Measurements from ENCODE around the gene SH2D2A.

The SH2D2A gene

GRCh38 chr1:156847591-156848460, 31.2 kb upstream of the SH2D2A start:
- DNase-seq: no peak

- DNase-seq: no peak
Measured at GRCh38 chr1:156846643-156847042, 30.0 kb upstream of the SH2D2A start.

GRCh38 chr1:156845953-156846545, 29.4 kb upstream of the SH2D2A start:
- DNase-seq: no peak

- DNase-seq: peak; percentile 66
Measured at GRCh38 chr1:156845055-156845952, 28.7 kb upstream of the SH2D2A start.

- DNase-seq: no peak
Measured at GRCh38 chr1:156844638-156845037, 28.0 kb upstream of the SH2D2A start.

GRCh38 chr1:156844102-156844501, 27.5 kb upstream of the SH2D2A start:
- DNase-seq: no peak

- no peak for DNase-seq
Measured at GRCh38 chr1:156842618-156843300, 26.1 kb upstream of the SH2D2A start.

DNA sequence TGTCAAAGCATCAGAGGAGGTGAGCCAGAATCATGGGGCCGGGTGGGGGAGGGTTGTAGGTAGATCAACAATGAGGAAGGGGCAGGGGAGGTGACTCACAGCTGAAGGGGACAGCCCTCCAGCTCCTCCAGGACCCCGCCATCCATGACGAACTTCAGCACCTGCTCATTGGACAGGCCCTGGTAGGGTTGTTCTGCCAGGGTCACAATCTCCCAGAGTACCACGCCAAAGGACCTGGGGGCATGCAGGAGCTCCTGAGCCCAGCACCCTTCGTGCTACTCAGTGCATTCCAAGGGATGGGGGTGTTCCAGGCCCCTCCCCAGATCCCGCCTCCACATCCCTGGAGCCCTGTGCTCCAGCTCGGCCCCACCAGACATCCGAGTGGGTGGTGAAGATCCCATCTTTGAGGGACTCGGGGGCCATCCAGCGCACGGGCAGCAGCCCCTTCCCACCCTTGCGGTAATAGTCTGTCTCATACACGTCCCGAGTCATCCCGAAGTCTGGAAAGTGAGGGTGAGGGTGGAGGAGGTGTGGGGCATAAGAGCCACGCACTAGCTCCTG, 24.7 kb upstream of the SH2D2A start:
- DNase-seq: no peak

- no peak for DNase-seq
Measured at GRCh38 chr1:156840898-156841279, 24.2 kb upstream of the SH2D2A start.

GRCh38 chr1:156840186-156840897, 23.7 kb upstream of the SH2D2A start:
- no peak for DNase-seq

GRCh38 chr1:156839426-156840109, 22.9 kb upstream of the SH2D2A start:
- DNase-seq: no peak

DNA sequence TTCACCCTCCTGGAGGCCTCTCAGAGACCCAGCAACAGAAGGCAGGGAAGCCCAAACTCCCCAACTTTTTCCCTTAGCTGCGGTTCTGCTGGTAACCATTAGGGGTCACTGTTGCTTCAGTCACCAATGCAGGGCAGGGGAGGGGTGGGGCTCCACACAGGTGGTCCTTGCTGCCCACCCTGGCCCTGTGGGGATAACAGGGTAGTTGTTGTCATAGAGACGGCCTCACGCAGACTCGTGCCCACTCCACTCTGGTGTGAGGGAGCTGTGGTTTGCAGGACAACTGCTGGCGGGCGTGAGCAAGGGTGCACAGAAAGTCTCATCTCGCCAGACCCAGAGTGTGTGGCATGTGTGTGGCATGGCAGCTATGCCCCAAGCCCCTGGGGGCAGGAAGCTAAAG, 22.3 kb upstream of the SH2D2A start:
- peak; percentile 71 for DNase-seq

DNA sequence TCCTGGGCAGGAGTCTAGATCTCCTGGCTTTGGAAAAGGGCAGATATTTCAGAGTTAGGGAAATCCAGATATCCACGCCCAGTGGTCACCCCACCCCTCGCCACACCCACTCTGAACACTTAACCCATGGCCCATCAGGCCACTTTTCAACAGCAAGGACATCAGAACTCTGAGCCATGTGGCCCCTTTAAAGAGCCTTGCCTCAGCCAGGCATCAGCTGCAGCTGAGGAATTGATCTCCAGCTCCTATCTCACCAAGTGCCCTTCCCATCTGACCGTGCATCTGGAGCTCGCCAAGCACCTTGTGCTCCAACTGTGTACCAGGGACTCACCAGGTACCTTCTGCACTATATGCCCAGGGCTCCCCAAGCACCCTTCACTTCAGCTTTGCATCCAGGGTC, 20.2 kb upstream of the SH2D2A start:
- no peak for DNase-seq

DNA sequence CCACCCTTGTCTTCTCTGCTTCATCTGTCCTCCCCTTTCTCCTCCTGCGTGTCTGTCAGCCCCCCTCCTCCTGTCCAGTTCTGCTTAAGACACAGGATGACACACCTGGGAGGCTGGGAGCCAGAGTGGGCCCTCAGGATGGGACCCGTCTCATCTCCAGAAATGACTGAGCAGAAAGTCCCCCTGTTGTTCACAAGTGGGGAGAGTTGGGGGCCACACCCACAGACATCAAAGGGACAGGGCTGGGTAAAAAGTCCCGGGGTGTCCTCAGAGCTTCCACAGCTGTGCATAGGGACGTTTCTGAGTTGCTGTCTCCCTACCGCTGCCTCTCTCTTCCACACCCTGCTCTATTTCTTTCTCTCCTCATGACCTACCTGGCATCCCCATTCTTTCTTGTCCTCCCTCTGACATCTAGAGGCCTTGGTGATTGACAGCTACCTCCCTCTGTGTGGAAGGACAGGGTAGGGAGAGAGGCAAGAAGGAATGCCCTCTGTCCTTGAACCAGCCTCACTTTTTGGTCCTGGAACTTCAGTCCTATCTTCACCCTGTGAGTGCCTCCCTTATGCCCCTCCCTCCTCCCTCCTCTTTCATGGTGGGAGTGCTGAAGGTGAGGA, 19.5 kb upstream of the SH2D2A start:
- DNase-seq: peak; percentile 76

DNA sequence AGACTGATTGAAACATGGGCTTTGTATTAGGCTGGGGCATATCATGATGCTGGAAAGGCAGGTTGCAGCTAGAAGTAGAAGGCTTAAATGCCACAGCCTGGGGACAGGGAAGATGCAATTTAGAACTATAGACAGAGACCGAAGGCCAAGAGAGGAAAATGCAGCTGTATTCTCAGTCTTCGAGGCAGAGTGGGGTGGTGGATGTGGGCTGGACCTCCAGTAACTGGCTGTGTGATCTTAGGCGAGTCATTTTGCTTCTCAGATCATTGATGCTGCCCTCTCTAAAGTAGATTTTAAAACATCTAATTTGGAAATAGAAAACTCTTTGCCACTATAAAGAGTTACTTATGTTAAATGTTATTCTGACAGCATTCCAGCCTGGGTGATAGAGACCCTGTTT, 17.7 kb upstream of the SH2D2A start:
- no peak for DNase-seq

DNA sequence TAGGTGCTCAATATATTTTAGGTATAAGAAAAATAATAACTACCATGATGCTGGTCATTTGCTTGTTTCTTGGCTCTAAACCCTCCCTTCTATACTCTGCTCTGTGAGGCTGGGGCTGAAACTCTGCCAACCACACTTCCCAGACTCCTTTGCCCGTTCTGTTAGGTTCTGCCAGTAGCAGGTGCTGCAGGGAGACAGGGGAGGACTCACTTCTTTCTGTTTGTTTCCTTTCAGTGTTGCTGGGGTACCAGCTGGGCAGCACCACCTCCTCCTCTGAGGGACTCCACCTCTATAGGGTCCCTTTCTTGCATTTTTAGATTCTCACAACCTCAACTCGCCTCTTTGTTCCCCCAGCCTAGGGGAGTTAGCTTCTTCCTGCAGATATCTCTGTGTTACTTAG, 17.0 kb upstream of the SH2D2A start:
- no peak for DNase-seq

GRCh38 chr1:156832434-156832833, 15.8 kb upstream of the SH2D2A start:
- no peak for DNase-seq

DNA sequence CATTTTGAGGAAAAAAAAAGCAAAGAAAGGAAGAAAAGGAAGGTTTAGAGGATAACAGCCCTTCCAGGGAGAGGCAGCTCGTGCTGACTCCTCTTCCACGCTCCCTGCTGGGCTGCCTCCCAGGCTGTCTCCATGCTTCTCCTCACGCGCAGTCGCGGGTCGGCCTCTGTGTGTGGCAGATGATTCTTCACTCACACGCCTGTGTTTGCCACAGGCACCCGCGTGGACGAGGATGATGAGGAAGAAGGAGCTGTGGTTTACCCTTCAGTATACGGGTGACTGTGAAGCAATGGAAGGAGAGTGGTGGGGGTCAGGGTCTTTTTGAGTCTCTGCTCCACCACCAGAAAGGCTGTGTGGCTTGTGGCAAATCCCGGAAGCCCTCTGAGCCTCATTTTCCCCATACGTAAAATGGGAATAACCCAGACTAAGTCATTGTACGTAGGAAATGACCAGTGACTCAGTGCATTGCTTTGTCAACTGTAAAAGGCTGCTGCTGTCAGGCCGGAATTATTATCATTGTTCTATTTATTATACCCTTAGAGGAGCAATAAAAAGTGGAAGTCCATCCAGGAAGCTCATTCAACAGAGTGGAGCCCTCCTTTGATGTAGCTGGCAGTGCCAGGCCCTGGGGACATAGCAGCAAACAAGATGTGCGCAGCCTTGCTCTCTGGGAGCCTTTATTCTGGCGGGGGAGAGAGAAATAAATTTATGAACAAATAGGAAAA, 11.9 kb upstream of the SH2D2A start:
- no peak for DNase-seq

DNA sequence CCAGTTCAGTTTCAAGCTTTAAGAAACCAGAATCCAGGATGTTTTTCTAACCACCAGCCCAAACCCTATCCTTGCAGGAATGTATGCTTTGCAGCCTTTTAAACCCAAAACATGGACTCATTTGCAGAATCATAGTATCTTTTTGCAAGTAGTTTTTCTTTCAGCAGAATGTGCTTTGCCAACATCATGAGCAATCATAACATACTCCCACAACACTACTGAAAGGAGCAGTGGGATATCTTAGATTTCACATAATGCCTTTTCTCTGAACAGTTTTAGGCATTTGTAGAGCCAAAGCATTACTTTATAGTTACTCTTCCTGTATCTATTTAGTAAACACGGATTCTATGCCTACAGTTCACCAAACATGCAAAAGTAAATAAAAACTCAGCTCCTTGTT, 10.0 kb upstream of the SH2D2A start:
- no peak for DNase-seq

- DNase-seq: no peak
Measured at GRCh38 chr1:156823210-156823790, 6.7 kb upstream of the SH2D2A start.
